CD4-positive, alpha-beta T cell treated with Interleukin-10 for 1 hour (primary cell): ENCODE data around the gene PHF12.

Experiments used
- DNase-seq: peaks from one replicate; pipeline ENCODE4 v3.0.0-alpha.2; 2020

Gene PHF12

DNA sequence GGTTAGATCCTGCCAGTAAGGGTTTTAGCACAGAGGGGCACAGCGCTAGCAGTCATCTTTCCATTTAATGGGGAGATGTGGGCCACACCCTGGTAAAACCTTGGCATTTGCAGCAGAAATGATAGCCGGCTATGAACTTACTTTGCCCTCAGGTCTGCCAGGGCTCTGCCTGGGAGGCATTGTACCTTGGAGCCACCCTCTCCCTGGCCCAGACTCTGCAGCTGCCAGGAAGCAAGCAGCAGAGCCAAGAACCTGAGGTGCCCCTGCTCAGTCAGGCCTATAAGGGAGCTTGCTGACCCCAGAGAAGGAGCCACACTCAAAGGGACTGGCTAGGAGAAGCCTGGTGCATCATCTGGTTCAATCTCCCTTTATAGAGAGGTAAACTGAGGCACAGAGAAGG lies 23.7 kb upstream of the PHF12 start:
- no peak for DNase-seq

- no peak for DNase-seq
These were observed 23.1 kb upstream of the PHF12 start for GRCh38 chr17:28974451-28974850.

- DNase-seq = no peak
These were observed 22.1 kb upstream of the PHF12 start for GRCh38 chr17:28973425-28973824.

- no peak for DNase-seq
These were observed 21.1 kb upstream of the PHF12 start for GRCh38 chr17:28972437-28972836.

DNA sequence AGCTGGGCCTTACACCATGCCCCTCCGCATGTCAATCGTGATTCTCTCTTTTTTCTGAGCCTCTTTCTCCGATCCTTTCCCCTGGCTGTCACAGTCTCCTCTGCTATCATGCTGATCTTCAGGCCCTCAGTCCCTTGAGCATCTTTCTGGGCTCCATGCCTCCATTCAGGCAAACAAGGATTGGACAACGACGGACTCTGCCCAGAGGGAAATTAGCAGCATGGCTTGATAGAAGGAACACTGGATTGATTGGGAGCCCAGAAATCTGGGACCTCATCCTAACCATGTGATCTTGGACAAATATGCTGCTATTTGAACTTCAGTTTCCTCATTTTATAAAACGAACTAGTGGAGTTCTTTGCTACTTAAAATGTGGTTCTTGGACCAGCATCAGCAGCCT lies 19.6 kb upstream of the PHF12 start:
- no peak for DNase-seq

GRCh38 chr17:28969706-28970393 lies 18.5 kb upstream of the PHF12 start:
- DNase-seq = no peak

DNA sequence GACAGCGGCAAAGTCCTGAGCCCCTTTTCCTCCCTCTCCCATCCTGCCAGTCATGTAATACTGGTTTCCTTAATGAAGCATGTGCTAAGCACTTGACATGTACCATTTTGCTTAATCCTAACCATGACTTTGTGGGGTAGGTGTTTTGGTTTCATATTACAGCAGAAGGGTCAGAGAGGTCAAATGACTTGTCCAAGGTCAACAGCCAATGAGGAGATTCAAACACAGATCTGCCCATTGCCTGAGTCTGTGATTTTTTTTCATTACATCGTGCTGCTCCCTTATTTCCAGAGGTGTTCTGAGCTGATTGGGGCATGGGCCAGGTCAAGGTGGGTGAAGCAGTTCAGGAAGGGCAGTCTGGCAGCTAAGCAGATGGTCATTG lies 17.6 kb upstream of the PHF12 start:
- no peak for DNase-seq

DNA sequence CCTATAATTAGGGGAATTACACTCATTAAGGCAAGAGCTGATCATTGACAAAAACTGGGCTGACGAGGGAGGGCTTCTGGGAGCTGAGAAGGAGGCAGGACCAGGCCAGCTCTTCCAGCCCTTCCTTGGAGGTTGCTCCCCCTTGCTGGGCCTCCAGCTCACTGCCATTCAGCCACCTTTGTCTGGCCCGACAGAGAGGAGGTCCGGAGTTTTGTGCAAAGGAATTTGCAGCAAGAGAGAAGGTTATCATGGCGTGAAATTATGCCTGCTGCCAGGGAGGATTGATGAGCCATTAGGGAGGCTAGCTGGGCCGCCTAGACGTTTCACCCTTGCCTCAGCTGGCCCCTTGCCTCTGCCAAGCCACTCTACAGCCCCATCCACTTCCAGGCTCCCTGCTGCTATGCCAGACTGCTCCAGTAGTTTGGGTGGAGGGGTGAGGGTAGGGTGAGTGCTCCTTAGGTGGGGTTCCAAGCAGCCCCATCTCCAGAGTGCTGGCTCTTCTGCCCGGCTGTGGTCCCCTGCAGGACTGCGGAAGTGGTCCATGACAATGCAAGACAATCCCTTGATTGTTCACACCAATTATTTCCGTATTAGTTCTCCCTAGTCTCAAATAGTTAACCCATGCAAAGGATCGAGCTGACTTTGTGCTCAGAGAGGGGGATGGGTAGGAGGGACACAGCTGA lies 17.1 kb upstream of the PHF12 start:
- DNase-seq = no peak

GRCh38 chr17:28967221-28968135 lies 16.2 kb upstream of the PHF12 start:
- no peak for DNase-seq

GRCh38 chr17:28963841-28964240 lies 12.5 kb upstream of the PHF12 start:
- no peak for DNase-seq

- no peak for DNase-seq
These were observed 11.8 kb upstream of the PHF12 start for GRCh38 chr17:28963055-28963611.

GRCh38 chr17:28961391-28961790 lies 10.1 kb upstream of the PHF12 start:
- no peak for DNase-seq

DNA sequence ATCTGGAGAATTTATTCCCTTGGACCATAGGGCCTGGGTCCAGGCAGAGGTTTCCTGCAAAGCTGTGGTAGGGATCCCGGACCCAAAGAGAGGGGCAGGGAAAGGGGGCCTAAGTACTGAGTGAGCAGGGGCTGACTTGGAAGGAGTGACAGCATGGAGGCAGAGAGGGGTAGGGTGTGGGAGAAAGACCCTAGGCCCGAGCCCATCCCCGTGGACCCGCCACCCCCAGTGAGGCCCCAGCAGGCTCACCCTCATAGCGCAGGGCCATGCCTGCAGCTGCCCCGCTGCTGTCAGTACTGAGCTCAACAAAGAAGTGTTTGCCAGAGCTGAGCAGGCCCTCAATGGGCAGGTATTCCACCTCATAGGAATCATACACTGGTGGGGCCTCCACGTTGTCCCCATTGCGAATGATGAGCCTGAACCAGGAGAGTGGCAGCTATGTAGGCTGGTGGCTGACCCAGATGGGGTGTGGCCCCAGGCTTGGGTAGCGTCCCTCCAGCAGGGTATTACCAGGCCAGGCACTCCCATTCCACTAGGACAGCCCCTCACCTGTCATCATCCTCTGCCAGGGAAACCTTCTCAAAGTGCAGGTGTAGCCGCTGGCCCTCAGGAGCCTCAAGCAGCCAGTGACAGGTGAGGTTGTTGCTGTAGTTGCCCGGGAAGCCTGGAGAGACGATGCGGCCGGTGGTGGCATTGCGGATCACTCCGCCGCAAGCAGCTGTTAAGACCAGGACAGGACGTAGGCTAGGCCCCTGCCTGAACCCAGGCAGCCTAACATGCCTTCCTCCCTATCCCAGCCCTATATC lies 9.1 kb upstream of the PHF12 start:
- DNase-seq = no peak

DNA sequence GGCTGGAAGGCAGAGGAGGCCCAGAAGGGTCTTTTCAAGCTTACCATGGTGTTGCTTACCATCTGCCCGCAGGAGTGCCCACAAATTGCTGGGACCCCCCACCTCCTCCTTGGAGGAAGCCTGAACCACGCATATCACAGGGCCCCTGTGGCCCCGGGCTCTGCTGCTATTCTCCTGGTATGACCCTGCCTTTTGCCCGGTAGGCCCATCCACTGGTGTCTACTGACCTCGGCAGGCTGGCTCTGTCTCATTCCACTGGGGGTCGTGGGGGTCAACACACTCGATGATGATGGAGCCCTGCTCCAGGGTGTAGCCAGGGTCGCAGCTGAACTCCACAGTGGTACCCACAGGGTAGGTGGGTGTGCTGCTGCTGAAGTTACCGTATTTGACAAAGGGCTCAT lies 8.2 kb upstream of the PHF12 start:
- DNase-seq = no peak

DNA sequence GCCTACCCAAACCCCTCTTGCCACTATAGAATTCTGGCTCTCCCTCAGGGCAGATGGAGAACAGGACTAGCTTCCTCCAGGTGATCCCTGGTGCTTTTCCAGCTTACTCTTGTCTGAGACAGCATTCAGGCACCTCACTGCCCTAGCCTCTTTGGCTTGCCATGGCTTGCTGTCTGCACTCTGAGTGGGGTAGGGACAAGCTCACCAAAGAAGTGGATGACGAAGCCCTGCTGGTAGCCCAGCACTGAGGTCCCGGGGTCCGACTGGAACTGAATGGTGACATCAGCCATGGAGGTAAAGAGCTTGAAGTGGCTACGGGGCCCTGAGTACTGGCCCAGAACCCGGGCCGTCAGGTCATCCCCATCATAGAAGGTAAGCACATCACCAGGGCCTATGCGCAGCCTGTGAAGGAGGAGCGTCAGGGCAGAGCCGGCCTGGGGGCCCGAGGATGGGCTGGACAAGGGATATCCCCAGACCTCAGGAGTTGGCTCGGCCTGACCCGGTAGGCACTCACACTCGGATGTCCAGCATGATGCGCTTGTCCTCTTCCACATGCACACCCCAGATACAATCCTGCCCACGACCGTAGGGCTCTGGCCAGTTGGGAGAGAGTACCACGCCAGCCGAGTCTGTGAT lies 7.6 kb upstream of the PHF12 start:
- DNase-seq = no peak

DNA sequence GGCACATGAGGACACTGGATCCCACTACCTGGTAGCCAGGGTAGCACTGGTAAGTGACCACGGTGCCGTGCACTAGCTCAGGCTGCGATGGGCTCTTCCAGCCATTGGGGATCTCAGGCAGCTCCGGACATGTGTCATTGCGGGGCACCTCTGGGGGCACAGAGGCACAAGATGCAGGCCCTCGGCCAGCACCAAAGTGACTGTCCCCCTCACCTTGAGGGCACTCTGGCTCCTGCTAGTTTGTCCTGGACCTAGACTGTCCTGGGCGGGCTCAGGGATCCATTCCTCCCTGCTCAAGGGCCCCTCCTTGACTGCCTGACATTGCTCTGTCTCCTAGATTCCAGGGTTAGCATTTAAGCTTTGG lies 6.7 kb upstream of the PHF12 start:
- no peak for DNase-seq

DNA sequence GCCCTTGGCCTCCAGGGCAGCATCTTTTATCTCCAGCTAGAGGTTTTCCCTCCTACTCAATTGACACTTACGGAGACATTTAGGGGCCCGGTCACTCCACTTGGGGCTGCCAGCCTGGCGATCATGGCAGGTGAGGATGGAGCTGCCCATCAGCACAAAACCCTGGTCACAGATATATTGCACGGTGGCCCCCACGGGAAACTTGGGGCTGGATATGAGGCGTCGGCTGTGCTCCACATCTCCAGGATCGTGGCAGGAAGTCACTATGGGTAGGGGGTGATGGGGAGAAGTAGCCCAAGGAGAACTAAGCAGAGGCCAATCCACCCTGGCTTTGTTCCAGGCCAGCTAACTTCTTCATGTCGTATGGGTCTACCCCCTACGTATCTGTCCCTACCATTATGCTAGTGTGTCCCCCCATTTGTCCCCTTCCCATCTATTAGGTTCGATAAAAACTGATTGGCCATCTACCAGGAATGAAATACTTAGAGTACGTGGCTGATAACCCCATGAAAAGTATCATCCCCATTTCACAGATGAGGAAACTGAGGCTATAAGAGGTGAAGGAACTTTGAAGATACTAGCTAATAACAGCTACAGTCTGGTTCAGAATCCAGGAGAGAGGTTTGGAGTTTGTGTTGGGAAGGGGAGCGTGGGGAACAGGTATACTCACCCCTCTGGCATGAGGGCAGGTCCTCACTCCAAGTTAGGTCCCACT lies 6.1 kb upstream of the PHF12 start:
- DNase-seq = no peak

DNA sequence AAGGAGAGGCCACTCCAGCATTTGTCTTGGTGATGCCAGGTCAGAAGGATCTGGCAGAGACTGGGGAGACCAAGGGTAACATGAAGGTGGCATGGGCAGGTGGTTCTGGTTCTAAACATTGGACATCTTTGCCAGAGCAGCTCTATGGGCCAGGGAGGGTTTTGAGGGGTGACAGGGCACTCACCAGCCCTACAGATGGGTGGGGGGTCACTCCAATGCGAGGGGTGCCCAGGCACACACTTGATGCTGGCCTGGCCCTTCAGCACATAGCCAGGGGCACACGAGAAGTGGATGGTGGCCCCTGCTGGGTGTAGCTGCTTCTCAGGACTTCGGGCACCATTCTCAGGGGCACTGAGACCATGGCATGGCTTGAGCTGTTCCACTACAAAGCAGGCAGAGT lies 5.5 kb upstream of the PHF12 start:
- no peak for DNase-seq

- no peak for DNase-seq
These were observed 4.8 kb upstream of the PHF12 start for GRCh38 chr17:28956112-28956511.

- no peak for DNase-seq
These were observed 4.1 kb upstream of the PHF12 start for GRCh38 chr17:28955408-28955807.

- no peak for DNase-seq
These were observed 3.6 kb upstream of the PHF12 start for GRCh38 chr17:28954886-28955285.
